Measurements from ENCODE around the gene HEXIM1.

DNA sequence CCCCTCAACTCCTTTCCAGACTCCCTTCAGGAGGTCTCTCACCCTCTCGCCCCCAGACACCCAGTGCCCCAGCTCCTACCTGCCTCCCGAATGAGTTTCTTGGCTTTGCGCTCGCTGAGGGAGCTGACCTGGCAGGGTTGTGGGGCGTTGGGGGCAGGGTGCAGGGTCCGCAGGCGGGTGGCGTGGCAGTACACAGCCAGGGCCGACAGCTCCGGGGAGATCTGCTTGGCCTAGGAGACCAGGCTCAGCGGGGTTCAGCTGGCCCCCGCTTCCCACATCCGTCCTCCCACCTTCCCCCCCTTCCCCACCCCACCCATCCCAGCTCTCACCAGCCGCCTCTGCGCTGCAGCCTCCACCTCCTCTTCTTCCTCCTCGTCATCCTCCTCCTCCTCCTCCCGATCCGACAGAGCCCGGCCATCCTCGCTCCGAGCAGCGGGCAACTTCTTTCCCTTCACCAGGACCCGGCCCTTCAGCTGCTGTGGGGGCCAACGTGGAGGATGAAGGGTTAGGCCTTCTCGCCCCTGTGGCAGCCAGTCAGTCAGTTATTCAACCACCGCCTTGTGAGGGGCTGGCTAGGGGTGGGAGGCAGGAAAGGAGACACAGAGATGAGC, 33.2 kb upstream of the HEXIM1 start:
- TF ChIP-seq POLR2A (IDR thresholded peaks at IDR 0.05; ENCODE audit: low read depth, low read length) (no peak), TAF1 (IDR thresholded peaks at IDR 0.05; ENCODE audit: low read depth, low read length) (no peak), POLR2AphosphoS5 (IDR thresholded peaks at IDR 0.05; ENCODE audit: low read depth, low read length) (no peak)

Measured in GM12891 (cell line).